Fibroblast of villous mesenchyme (primary cell): ENCODE data around the gene SGF29. TPM values are rescaled to one million over a fixed set of nuclear protein-coding genes. Genes with fewer than 3 reads are reported as not detected.

Experiments used
- DNase-seq: peaks from one replicate; pipeline ENCODE4 v3.0.0-alpha.2; 2010; ENCODE audit warnings: low read depth
- H3K4me3 ChIP-seq: 2 replicates; pipeline ENCODE4 v1.5.1; 2011; ENCODE audit warnings: low read depth, mild to moderate bottlenecking, low read length
- CTCF ChIP-seq: IDR thresholded peaks from 2 replicates; pipeline ENCODE4 v1.5.1; 2012; ENCODE audit warnings: low read depth, mild to moderate bottlenecking, low read length; ENCODE audit not compliant: insufficient read depth
- total RNA-seq: library from RNA; depleted of rRNA; stranded (reverse); fragments of >200 nt; gene quantifications from 2 replicates; pipeline ENCODE4 v1.2.3, GENCODE V29; 2012

Gene SGF29
- total RNA-seq, 1 donor = 11.2 TPM

- DNase-seq = no peak
- no peak for TF ChIP-seq CTCF
- peak overlapping the region; percentile 59 for H3K4me3 ChIP-seq
Measured at GRCh38 chr16:28554634-28555423, 1.1 kb downstream of the SGF29 start.

GRCh38 chr16:28555561-28555960 lies 1.8 kb downstream of the SGF29 start:
- no peak for DNase-seq
- no peak overlapping the region for H3K4me3 ChIP-seq
- no peak for TF ChIP-seq CTCF

GRCh38 chr16:28556914-28557320 lies 3.2 kb downstream of the SGF29 start:
- TF ChIP-seq CTCF = no peak
- no peak for DNase-seq
- no peak overlapping the region for H3K4me3 ChIP-seq

- no peak for TF ChIP-seq CTCF
- no peak for DNase-seq
- no peak overlapping the region for H3K4me3 ChIP-seq
Measured at GRCh38 chr16:28558456-28558855, 4.7 kb downstream of the SGF29 start.

- TF ChIP-seq CTCF = no peak
- DNase-seq = peak; percentile 17
Measured at GRCh38 chr16:28561557-28562187, 8.0 kb downstream of the SGF29 start.

GRCh38 chr16:28562199-28562598 lies 8.5 kb downstream of the SGF29 start:
- DNase-seq = no peak
- no peak for TF ChIP-seq CTCF

More at GRCh38 chr16:28561557-28562187, 8.0 kb downstream of the SGF29 start:
- H3K4me3 ChIP-seq = no peak overlapping the region

More at GRCh38 chr16:28562199-28562598, 8.5 kb downstream of the SGF29 start:
- H3K4me3 ChIP-seq = no peak overlapping the region
